HepG2 (cell line): ENCODE results near the gene TMEM9. TPM values are rescaled to one million over a fixed set of nuclear protein-coding genes. Genes with fewer than 3 reads are reported as not detected.

Source experiments
- ATAC-seq: fragments of 200-7000 bp; cut with Tn5 transposase; 3 replicates; pipeline ENCODE4 v1.9.1; 2020; ENCODE audit warnings: mild to moderate bottlenecking, moderate library complexity
- BruUV-seq: library from RNA; stranded (reverse); fragments of 400-500 nt; replicated peaks from 2 replicates; lab custom pipeline; 2021; lab: Mats Ljungman, UMichigan
- CTCF ChIA-PET: fragments of 300-600 bp; formaldehyde crosslinking; extraction: SDS; loops from one replicate; lab custom pipeline; 2021; ENCODE audit warnings: low total read pairs, inconsistent platforms, low intra/inter-chr PET ratio; lab: Yijun Ruan, JAX
- POLR2A ChIA-PET: fragments of 350-600 bp; sonication (Branson Sonifier 250); formaldehyde crosslinking; loops from one replicate; lab custom pipeline; 2020; ENCODE audit warnings: antibody characterized with exemption, inconsistent platforms; lab: Yijun Ruan, JAX
- DNase-seq: peaks from one replicate; pipeline ENCODE4 v3.0.0-alpha.2; 2015; ENCODE audit warnings: low spot score
- FAIRE-seq: peaks from 3 replicates; lab custom pipeline; 2011; peaks lifted over from hg19 to GRCh38; lab: Jason Lieb, UNC
- H2AFZ ChIP-seq: one replicate; pipeline ENCODE4 v1.6.1; 2011; ENCODE audit warnings: low read length, inconsistent platforms
- H3K27ac ChIP-seq: fragments of 300-600 bp; 3 replicates; pipeline ENCODE4 v1.8.0; 2011; ENCODE audit warnings: mixed run types, mild to moderate bottlenecking, mixed read lengths, low read length, inconsistent platforms; ENCODE audit not compliant: insufficient read depth; ENCODE audit errors: extremely low read length
- H3K27me3 ChIP-seq, 2 experiments: fragments of 200-600 bp in 1 of 2; 2 replicates in 1 of 2; 3 replicates in 1 of 2; pipeline versions ENCODE4 v1.6.0 to v1.8.0; 2011; ENCODE audit warnings: low read length in 2 of 2, mild to moderate bottlenecking in 2 of 2, moderate library complexity in 2 of 2, inconsistent platforms in 1 of 2; ENCODE audit not compliant: insufficient read depth in 2 of 2, control insufficient read depth in 1 of 2
- H3K36me3 ChIP-seq, 2 experiments: fragments of 200-600 bp in 1 of 2; replicated peaks in 1 of 2; 2 replicates in 1 of 2; 3 replicates in 1 of 2; pipeline versions ENCODE4 v1.5.1 to v1.8.0; 2011; ENCODE audit warnings: low read length in 2 of 2, inconsistent platforms in 1 of 2; ENCODE audit not compliant: insufficient read depth in 2 of 2, control insufficient read depth in 1 of 2
- H3K4me1 ChIP-seq: 2 replicates; pipeline ENCODE4 v1.5.1; 2012; ENCODE audit warnings: low read length, inconsistent platforms; ENCODE audit not compliant: insufficient read depth
- H3K4me2 ChIP-seq: 2 replicates; pipeline ENCODE4 v1.6.0; 2011; ENCODE audit warnings: low read depth, low read length, inconsistent platforms
- H3K4me3 ChIP-seq, 3 experiments: fragments of 200-600 bp in 1 of 3; sonication (generic), shearing (Covaris generic) in 1 of 3; replicated peaks in 1 of 3; 2 replicates each; pipeline ENCODE4 v1.5.1; 2011 to 2016; ENCODE audit warnings: low read length in 3 of 3, inconsistent platforms in 2 of 3, low read depth in 2 of 3, mild to moderate bottlenecking in 2 of 3, control low read depth in 1 of 3, mixed read lengths in 1 of 3; ENCODE audit not compliant: insufficient read depth in 1 of 3
- H3K79me2 ChIP-seq: one replicate; pipeline ENCODE4 v1.6.1; 2011; ENCODE audit warnings: low read length, inconsistent platforms; ENCODE audit not compliant: insufficient read depth
- H3K9ac ChIP-seq: 2 replicates; pipeline ENCODE4 v1.6.0; 2011; ENCODE audit warnings: mild to moderate bottlenecking, low read depth, low read length, inconsistent platforms; ENCODE audit not compliant: insufficient read depth
- H3K9me3 ChIP-seq: 2 replicates; pipeline ENCODE4 v1.5.1; 2012; ENCODE audit warnings: mild to moderate bottlenecking, low read length
- H4K20me1 ChIP-seq: 2 replicates; pipeline ENCODE4 v1.6.0; 2011; ENCODE audit warnings: inconsistent platforms, mild to moderate bottlenecking, low read length, moderate library complexity; ENCODE audit not compliant: insufficient read depth
- IKZF4 ChIP-seq: sonication (generic); formaldehyde crosslinking; IDR thresholded peaks from 2 replicates; pipeline ENCODE4 v1.5.1; 2020; ENCODE audit warnings: borderline replicate concordance, mild to moderate bottlenecking, low read depth, missing genetic modification reagents; ENCODE audit errors: not compliant biosample characterization
- MYPOP ChIP-seq: sonication (generic); formaldehyde crosslinking; IDR thresholded peaks from 2 replicates; pipeline ENCODE4 v1.8.1; 2023; ENCODE audit warnings: mild to moderate bottlenecking, moderate library complexity, missing genetic modification reagents
- ZFP37 ChIP-seq: sonication (generic); formaldehyde crosslinking; IDR thresholded peaks from 2 replicates; pipeline ENCODE4 v1.4.0; 2020; ENCODE audit warnings: missing genetic modification reagents, borderline replicate concordance
- ZMYM3 ChIP-seq: sonication (generic); formaldehyde crosslinking; IDR thresholded peaks from 2 replicates; pipeline ENCODE4 v1.5.1; 2020; ENCODE audit warnings: mild to moderate bottlenecking, missing genetic modification reagents
- ZNF510 ChIP-seq: sonication (generic); formaldehyde crosslinking; IDR thresholded peaks from 2 replicates; pipeline ENCODE4 v1.4.0; 2020; ENCODE audit warnings: low read depth, mild to moderate bottlenecking, missing genetic modification reagents
- WGBS: methylation state at CpG from one replicate; pipeline ENCODE4 v1.1.6; 2017; ENCODE audit warnings: low lambda C conversion rate; 5-methylcytosine and 5-hydroxymethylcytosine counted together
- in situ Hi-C: cut with HindIII; loops from 2 replicates; pipeline ENCODE4 v1.10.0; 2017; ENCODE audit warnings: low pct_unique_long_range_greater_than_20kb; ENCODE audit not compliant: extremely low pct_ligation_motif_present
- intact Hi-C: fragments of 100-400 bp; cut with micrococcal nuclease; formaldehyde crosslinking; loops from one replicate; pipeline ENCODE4 v1.10.0; 2022; ENCODE audit not compliant: unreplicated experiment
- polyA plus RNA-seq, 8 experiments: library from polyadenylated mRNA; depleted of rRNA in 3 of 8; stranded (reverse) in 7 of 8; unstranded in 1 of 8; fragments of >200 nt; fragmentation: Illumina TruSeq in 4 of 8; extraction: Trizol in 4 of 8; gene quantifications; 2 replicates each; pipeline versions ENCODE4 v1.2.1 to v1.2.3, GENCODE V29; 2011 to 2016; ENCODE audit warnings: low read depth in 4 of 8, missing spikeins in 1 of 8, mixed read lengths in 1 of 8; ENCODE audit not compliant: insufficient read depth in 1 of 8
- total RNA-seq, 5 experiments: library from RNA; depleted of rRNA; stranded (reverse); fragments of >200 nt; fragmentation: Illumina TruSeq; extraction: Trizol; gene quantifications; 2 replicates each; pipeline ENCODE4 v1.2.3, GENCODE V29; 2016; ENCODE audit warnings: low read depth in 1 of 5
- TF ChIP-seq, protein P1 (sequence below), 2 experiments: fragments of 450-650 bp in 1 of 2; sonication (generic) in 1 of 2; formaldehyde crosslinking in 1 of 2; IDR thresholded peaks; 2 replicates each; pipeline versions ENCODE4 v1.6.1 to v1.8.0; 2016 to 2022; ENCODE audit warnings: antibody characterized with exemption in 1 of 2, mild to moderate bottlenecking in 1 of 2, missing genetic modification reagents in 1 of 2

Gene TMEM9
- total and polyA plus RNA-seq, 2 of the 13 experiments (the other 11 are each of a cell fraction or from before 2014, with no cell fraction given), result 60.9 to 102 TPM

- intact Hi-C loops, result loop anchor here (5.0 kb wide), 1 partner anchor 96 kb away; no protein-coding TSS in a partner anchor
- H3K79me2 ChIP-seq, result no peaks in the 10 kb centered on the region
- no peak overlapping the region for H3K27ac ChIP-seq
- TF ChIP-seq, protein P1, sequence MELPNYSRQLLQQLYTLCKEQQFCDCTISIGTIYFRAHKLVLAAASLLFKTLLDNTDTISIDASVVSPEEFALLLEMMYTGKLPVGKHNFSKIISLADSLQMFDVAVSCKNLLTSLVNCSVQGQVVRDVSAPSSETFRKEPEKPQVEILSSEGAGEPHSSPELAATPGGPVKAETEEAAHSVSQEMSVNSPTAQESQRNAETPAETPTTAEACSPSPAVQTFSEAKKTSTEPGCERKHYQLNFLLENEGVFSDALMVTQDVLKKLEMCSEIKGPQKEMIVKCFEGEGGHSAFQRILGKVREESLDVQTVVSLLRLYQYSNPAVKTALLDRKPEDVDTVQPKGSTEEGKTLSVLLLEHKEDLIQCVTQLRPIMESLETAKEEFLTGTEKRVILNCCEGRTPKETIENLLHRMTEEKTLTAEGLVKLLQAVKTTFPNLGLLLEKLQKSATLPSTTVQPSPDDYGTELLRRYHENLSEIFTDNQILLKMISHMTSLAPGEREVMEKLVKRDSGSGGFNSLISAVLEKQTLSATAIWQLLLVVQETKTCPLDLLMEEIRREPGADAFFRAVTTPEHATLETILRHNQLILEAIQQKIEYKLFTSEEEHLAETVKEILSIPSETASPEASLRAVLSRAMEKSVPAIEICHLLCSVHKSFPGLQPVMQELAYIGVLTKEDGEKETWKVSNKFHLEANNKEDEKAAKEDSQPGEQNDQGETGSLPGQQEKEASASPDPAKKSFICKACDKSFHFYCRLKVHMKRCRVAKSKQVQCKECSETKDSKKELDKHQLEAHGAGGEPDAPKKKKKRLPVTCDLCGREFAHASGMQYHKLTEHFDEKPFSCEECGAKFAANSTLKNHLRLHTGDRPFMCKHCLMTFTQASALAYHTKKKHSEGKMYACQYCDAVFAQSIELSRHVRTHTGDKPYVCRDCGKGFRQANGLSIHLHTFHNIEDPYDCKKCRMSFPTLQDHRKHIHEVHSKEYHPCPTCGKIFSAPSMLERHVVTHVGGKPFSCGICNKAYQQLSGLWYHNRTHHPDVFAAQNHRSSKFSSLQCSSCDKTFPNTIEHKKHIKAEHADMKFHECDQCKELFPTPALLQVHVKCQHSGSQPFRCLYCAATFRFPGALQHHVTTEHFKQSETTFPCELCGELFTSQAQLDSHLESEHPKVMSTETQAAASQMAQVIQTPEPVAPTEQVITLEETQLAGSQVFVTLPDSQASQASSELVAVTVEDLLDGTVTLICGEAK (IDR thresholded peaks at IDR 0.05), result no peak
- TF ChIP-seq, protein P1 (CRISPR knock-in tag; IDR thresholded peaks at IDR 0.05), result 0 out of 2 replicates have a peak, but pooled peaks have one; percentile 36
- 0 out of 2 replicates have a peak, but pooled peaks have one; percentile 26 for TF ChIP-seq ZMYM3 (CRISPR knock-in tag)
- no peak for TF ChIP-seq IKZF4 (CRISPR knock-in tag)
- no peak for TF ChIP-seq MYPOP (CRISPR knock-in tag)
- TF ChIP-seq ZFP37 (CRISPR knock-in tag), result no peak
- no peak for TF ChIP-seq ZNF510 (CRISPR knock-in tag)
- H3K4me1 ChIP-seq, result peaks cover 11% of the 10 kb centered on the region
- WGBS, result 67% methylated on average over 1 of the region's 3 CpGs
- H3K4me2 ChIP-seq, result peak overlapping the region; percentile 37; the same call in 1 of the 2 replicates
- no peak overlapping the region for H2AFZ ChIP-seq
- no peak overlapping the region for H3K9ac ChIP-seq
- DNase-seq (no peak), ATAC-seq (no peak), FAIRE-seq (no peak)
- H3K9me3 ChIP-seq, result no peaks in the 10 kb centered on the region
- in situ Hi-C loops, result no loop called here
- H3K4me3 ChIP-seq, result peak overlapping the region in 1 of 3 experiments; percentile 26; a peak in 1 of 6 replicates
- H4K20me1 ChIP-seq, result no peaks in the 10 kb centered on the region
- ChIA-PET POLR2A (no interaction called here), CTCF (interaction anchor here (1.5 kb wide), 1 partner anchor 59 kb away, joined by 4 read pairs; no protein-coding TSS in a partner anchor)
- BruUV-seq, result no TSS peak
- H3K27me3 ChIP-seq, result peaks cover 10 to 58% of the 10 kb centered on the region in 2 experiments
- H3K36me3 ChIP-seq, result no peaks in the 10 kb centered on the region
Measured at GRCh38 chr1:201126463-201126831, 27.8 kb downstream of the TMEM9 start.
